ENCODE measurements around the gene FKBP11.

DNA sequence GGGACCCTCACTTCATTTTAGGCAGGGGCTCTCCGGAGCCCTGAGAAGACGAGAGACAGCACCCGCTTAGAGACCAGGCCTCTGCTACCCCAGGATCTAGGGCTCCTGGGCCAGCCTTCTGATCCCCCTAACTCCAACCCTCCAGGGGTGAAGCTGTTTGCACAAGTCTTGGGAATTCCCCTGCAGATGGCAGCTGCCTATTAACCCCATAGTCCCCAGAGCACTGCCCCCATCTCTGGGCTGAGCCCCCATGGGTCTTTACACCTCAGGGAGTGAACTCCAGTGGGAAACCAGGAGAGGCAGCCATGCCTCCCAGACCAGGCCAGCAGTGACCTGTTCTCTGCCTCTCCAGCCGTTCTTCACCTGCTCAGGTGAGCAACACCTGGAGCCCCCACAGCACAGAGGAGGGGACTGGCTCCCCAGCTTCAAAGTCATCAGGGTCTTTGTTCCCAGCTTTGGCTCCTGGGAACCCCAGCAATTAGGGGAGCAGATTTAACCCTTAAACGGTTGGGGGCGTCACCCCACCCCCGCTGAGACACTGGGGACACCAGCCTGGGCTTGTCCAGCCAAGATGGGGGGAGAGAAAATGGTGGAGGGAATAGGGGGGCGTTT lies 44.0 kb upstream of the FKBP11 start:
- TF ChIP-seq POLR2A (IDR thresholded peaks at IDR 0.05): no peak
- TF ChIP-seq, protein P1, sequence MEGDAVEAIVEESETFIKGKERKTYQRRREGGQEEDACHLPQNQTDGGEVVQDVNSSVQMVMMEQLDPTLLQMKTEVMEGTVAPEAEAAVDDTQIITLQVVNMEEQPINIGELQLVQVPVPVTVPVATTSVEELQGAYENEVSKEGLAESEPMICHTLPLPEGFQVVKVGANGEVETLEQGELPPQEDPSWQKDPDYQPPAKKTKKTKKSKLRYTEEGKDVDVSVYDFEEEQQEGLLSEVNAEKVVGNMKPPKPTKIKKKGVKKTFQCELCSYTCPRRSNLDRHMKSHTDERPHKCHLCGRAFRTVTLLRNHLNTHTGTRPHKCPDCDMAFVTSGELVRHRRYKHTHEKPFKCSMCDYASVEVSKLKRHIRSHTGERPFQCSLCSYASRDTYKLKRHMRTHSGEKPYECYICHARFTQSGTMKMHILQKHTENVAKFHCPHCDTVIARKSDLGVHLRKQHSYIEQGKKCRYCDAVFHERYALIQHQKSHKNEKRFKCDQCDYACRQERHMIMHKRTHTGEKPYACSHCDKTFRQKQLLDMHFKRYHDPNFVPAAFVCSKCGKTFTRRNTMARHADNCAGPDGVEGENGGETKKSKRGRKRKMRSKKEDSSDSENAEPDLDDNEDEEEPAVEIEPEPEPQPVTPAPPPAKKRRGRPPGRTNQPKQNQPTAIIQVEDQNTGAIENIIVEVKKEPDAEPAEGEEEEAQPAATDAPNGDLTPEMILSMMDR (IDR thresholded peaks at IDR 0.05): no peak
